ENCODE results near the gene OR2T27.
"Not testable (repeated sequence)": the region's sequence is repeated elsewhere in the genome, so short reads cannot be mapped to it uniquely, and the experiment has no call there.

DNA sequence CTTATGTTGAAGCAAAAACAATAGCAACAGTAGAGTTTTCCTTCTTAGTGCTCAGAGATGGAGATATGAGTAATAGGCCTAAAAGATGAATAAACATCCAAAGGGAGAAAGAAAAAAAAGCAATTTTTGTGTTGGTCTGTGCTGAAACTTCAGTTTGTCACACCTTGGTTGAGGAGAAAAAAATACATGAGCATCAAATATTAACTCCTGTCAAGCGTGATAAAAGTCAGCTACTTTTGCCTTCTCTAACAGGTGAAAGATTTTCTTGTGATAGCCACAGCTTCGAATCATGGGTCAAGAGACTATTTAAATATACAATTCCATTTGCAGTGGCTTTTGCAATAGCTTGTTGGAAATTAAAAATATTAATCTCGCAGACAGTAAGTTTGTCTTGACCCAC is 14.4 kb downstream of the OR2T27 start:
- not testable (repeated sequence) for TF ChIP-seq EZH2phosphoT487 (IDR thresholded peaks at IDR 0.05; ENCODE audit: insufficient read depth, low read depth); EZH2 (IDR thresholded peaks at IDR 0.05; ENCODE audit: insufficient read depth, poor library complexity, severe bottlenecking)
